GF-D8 (cell line): ENCODE measurements around the gene STK38.
"Not testable (repeated sequence)": the region's sequence is repeated elsewhere in the genome, so short reads cannot be mapped to it uniquely, and the experiment has no call there.

Source experiments
- DNase-seq: peaks from one replicate; lab custom pipeline; 2025; lab: John Stamatoyannopoulos, UW

Gene STK38

GRCh38 chr6:36546920-36547645 lies at the start of gene STK38:
STK38 (minus strand) TSS chr6:36547479; CDS start chr6:36540202, 7,277 bp downstream.
- DNase-seq, result peak; percentile 69

GRCh38 chr6:36596356-36596755 lies 49.1 kb upstream of the STK38 start:
- DNase-seq, result no peak

- DNase-seq, result peak; percentile 29
Measured at GRCh38 chr6:36594816-36595643, 47.8 kb upstream of the STK38 start.

DNA sequence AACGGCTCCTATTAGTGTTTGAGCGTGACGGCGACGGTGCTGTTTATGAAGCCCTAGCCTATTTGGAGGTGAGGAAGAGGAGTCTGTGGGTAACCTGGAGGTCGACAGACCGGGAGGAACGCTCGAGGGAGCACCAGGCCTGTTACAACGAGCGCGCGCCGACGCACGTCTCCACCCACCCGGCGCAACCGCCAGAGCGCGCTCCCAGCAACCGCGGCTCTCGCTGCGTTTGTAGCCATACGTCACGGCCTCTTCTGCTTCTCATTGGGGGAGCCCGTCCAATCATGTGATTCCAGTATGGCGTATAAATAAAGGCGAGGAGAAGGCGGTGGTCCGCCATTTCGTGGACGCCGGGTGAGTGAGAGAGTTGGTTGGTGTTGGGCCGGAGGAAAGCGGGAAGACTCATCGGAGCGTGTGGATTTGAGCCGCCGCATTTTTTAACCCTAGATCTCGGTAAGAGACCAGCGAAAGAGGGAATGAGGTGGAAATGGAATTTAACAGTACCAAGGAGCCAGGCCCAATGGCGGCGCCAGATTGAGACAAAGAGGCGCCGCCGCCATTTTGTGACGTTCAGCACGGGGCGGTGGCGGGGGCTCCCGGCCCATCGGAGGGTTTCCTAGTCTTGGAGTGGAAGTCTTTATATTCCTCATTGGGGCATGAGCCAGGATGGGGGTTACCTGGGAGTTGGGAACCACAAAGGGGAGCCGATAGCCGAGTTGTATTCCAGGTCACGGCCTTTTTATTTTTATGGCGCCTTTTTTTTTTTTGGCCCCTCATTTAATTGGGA lies 46.9 kb upstream of the STK38 start, which contains the start of gene SRSF3:
Gene SRSF3, plus strand, starts transcription at position 334 of the 787 bp plus-strand sequence. CDS start 2,401 bp downstream, outside the sequence.
- peak; percentile 95 for DNase-seq

- peak; percentile 70 for DNase-seq
Measured at GRCh38 chr6:36593569-36594028, 46.3 kb upstream of the STK38 start.

GRCh38 chr6:36592221-36592655 lies 45.0 kb upstream of the STK38 start:
- DNase-seq, result no peak

GRCh38 chr6:36590237-36590636 lies 43.0 kb upstream of the STK38 start:
- no peak for DNase-seq

DNA sequence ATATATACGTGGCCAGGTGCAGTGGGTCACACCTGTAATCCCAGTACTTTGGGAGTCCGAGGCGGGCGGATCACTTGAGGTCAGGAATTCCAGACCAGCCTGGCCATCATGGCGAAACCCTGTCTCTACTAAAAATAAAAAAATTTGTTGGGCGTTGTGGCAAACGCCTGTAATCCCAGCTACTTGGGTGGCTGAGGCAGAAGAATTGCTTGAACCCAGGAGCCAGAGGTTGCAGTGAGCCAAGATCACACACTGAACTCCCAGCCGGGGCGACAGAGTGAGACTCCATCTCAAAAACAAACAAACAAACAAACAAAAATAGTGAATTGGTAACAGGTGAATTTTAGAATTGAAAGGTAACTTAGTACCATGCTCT lies 41.7 kb upstream of the STK38 start:
- DNase-seq, result not testable (repeated sequence)

DNA sequence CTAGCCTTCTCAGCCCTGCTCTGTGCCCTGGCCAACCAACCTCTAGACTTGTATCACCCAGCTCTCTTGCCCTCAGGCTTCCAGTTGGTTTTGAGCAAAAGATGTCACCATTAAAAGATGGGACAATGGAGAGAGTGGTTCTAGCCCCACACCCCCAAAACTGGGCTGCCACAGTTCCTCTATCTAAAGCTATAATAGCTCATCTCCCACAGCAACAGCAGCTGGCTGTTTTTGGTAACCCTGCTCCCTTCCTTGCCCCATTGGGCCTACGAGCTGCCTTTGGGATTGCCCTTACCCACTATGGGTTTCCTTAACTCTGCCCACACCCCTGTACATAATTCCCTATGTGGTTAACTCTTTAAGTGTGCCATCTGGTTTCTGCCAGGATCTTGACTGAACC lies 39.3 kb upstream of the STK38 start:
- no peak for DNase-seq

DNA sequence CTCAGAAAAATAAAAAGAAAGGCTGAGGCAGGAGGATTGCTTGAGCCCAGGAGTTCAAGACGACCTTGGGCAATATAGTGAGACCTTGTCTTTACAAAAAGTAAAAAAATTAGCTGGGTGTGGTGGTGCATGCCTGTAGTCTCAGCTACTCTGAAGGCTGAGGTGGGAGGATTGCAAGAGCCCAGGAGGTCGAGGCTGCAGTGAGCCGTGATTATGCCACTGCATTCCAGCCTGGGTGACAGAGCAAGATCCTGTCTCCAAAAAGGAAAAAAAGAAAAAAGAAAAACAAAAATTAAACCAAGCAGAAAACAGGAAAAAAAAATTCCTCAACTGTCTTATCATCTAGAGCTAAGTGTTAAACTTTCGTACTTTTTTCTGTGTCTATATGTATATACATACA lies 34.4 kb upstream of the STK38 start:
- DNase-seq, result no peak

GRCh38 chr6:36580184-36580526 lies 32.9 kb upstream of the STK38 start:
- no peak for DNase-seq

GRCh38 chr6:36578431-36578830 lies 31.2 kb upstream of the STK38 start:
- DNase-seq, result no peak

GRCh38 chr6:36578030-36578429 lies 30.8 kb upstream of the STK38 start:
- DNase-seq, result no peak

- no peak for DNase-seq
Measured at GRCh38 chr6:36577301-36577700, 30.0 kb upstream of the STK38 start.

DNA sequence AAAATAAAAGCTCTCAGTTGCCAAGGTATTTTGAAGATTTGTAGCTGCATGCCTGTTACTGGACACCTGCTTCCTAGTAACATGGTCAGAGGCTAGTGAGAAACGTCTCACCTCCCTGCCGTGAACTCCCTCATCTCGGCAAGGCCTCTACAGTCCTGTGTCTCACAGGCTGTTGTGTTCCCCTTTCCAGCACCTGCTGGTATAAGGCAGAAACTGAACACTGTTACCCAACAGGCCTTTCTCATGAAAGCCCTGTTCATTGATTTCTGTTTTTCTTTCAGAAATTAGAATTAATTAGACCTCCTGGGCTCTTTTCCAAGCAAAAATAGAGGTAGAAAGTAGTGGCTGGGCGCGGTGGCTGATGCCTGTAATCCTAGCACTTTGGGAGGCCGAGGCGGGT lies 29.3 kb upstream of the STK38 start:
- no peak for DNase-seq

DNA sequence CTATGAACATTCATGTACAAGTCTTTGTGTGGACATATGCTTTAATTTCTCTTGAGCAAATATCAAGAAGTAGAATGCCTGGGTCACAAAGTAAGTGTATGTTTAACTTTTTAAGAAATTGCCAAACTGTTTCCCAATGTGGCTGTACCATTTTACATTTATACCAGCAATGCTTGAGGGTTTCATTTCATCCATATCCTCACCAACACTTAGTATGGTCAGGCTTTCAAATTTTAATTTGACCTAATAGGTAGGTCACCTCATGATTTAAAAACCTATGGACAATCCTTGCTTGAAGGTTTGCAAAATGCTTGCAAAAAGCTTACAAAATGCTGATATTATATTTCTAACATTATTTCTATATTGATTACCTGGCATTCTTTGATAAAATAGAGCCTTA lies 27.4 kb upstream of the STK38 start:
- DNase-seq, result no peak

DNA sequence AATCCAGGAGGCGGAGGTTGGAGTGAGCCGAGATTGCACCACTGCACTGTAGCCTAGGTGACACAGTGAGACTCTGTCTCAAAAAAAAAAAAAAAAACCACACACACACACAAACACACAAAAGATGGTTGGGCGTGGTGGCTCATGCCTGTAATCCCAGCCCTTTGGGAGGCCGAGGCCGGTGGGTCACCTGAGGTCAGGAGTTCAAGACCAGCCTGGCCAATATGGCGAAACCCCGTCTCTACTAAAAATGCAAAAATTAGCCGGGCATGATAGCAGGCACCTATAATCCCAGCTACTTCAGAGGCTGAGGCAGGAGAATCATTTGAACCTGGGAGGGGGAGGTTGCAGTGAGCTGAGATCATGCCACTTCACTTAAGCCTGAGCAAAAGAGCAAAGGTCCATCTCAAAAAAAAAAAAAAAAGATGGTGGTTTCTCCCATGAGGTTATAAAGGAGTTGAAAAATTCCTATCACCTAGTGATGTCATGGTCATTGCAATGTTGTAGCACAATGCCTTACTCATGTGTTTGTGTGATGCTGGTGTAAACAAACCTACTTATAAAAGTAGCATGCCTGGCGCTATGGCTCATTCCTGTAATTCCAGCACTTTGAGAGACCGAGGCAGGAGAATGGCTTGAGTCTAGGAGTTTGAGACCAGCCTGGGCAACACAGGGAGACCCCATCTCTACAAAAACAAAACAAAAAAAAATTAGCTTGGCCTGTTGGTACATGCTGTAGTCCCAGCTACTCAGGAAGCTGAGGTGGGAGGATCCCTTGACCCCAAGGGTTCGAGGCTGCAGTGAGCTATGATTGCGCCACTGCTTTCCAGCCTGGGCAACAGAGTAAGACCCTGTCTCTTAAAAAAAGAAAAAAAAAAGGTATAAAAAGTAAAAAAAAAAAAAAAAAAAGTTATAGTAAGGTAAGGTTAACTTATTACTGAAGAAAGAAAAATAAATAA lies 25.4 kb upstream of the STK38 start:
- not testable (repeated sequence) for DNase-seq

DNA sequence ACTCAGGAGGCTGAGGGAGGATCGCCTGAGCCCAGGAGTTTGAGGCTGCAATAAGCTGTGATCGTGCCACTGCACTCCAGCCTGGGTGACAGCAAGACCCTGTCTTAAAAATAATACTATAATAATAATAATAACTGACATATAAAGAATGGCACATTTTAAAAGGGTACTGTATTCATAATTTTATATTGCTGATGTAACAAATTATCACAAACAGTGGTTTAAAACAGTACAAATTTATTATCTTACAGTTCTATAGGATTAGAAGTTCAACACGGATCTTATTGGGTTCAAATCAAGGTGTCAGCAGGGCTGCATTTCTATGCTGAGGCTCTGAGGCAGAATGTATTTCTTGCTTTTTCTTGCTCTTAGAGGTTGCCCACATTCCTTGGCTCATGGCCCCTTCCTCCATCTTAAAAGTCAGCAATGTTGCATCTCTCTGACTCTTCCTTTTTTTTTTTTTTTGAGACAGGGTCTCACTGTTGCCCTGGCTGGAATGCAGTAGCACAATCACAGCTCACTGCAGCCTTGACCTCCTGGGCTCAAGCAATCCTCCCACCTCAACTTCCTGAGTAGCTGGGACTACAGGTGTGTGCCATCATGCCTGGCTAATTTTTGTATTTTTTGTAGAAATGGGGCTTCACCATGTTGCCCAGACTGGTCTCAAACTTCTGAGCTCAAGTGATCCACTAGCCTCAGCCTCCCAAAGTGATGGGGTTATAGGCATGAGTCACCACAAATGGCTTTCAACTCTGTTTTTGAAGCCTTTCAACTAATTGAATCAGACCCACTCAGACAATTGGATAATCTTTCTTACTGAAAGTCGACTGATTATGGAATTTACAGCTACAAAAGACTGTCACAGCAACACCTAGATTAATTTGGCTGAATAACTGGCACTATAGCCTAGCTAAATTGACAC lies 24.1 kb upstream of the STK38 start:
- DNase-seq, result no peak

DNA sequence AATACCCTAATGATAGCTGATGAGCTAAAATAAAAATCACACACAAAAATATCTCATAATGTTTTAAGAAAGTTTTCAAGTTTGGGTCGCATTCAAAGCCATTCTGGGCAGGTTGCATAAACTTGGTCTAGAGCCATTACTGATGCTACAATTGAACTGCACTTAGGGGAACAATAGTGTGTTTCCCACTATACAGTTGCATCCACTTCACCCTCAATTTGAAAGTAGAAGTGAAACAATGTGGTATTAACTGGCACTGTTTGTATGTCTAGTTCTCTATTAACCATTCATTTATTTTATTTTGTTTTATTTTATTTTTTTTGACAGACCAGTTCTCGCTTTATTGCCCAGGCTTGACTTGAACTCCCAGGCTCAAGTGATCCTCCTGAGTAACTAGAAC lies 23.0 kb upstream of the STK38 start:
- DNase-seq, result no peak

- no peak for DNase-seq
Measured at GRCh38 chr6:36566418-36566905, 19.2 kb upstream of the STK38 start.
